GM19438 (cell line): ENCODE measurements around the gene FASTKD3.
"Not testable (repeated sequence)": the region's sequence is repeated elsewhere in the genome, so short reads cannot be mapped to it uniquely, and the experiment has no call there.

Experiments
- ATAC-seq: cut with Tn5 transposase; IDR thresholded peaks from one replicate; pipeline ENCODE4 v1.9.1; 2021; ENCODE audit warnings: low read depth; ENCODE audit not compliant: unreplicated experiment

Gene FASTKD3

GRCh38 chr5:7868773-7869473, at the start of gene FASTKD3, which contains the start of gene MTRR:
Gene FASTKD3 (minus strand): TSS chr5:7869031. CDS start chr5:7868083, 948 bp downstream.
Gene MTRR (plus strand): TSS chr5:7869148. CDS start chr5:7870795, 1,647 bp downstream.
- peak; percentile 93 for ATAC-seq

- no peak for ATAC-seq
Observed at GRCh38 chr5:7917130-7918123, 48.6 kb upstream of the FASTKD3 start.

GRCh38 chr5:7916171-7916804, 47.5 kb upstream of the FASTKD3 start:
- ATAC-seq = no peak

- not testable (repeated sequence) for ATAC-seq
Observed at GRCh38 chr5:7911429-7911771, 42.6 kb upstream of the FASTKD3 start.

- ATAC-seq = peak; percentile 58
Observed at GRCh38 chr5:7910738-7911428, 42.1 kb upstream of the FASTKD3 start.

GRCh38 chr5:7908317-7908716, 39.5 kb upstream of the FASTKD3 start:
- no peak for ATAC-seq

GRCh38 chr5:7907612-7908011, 38.8 kb upstream of the FASTKD3 start:
- ATAC-seq = no peak

GRCh38 chr5:7904170-7904569, 35.3 kb upstream of the FASTKD3 start:
- no peak for ATAC-seq

- ATAC-seq = no peak
Observed at GRCh38 chr5:7902666-7903625, 34.1 kb upstream of the FASTKD3 start.

- no peak for ATAC-seq
Observed at GRCh38 chr5:7902201-7902600, 33.4 kb upstream of the FASTKD3 start.

GRCh38 chr5:7897014-7897600, 28.3 kb upstream of the FASTKD3 start:
- peak; percentile 54 for ATAC-seq

- peak; percentile 91 for ATAC-seq
Observed at GRCh38 chr5:7894860-7895259, 26.0 kb upstream of the FASTKD3 start.

GRCh38 chr5:7894439-7894838, 25.6 kb upstream of the FASTKD3 start:
- no peak for ATAC-seq

- no peak for ATAC-seq
Observed at GRCh38 chr5:7888901-7889300, 20.1 kb upstream of the FASTKD3 start.

GRCh38 chr5:7886849-7887475, 18.1 kb upstream of the FASTKD3 start:
- ATAC-seq = no peak

- ATAC-seq = no peak
Observed at GRCh38 chr5:7884491-7885267, 15.8 kb upstream of the FASTKD3 start.

- ATAC-seq = no peak
Observed at GRCh38 chr5:7882926-7883325, 14.1 kb upstream of the FASTKD3 start.

- ATAC-seq = no peak
Observed at GRCh38 chr5:7881816-7882215, 13.0 kb upstream of the FASTKD3 start.
